ENCODE measurements around the gene LRIT2. TPM values are rescaled to one million over a fixed set of nuclear protein-coding genes. Genes with fewer than 3 reads are reported as not detected.

The LRIT2 gene
- total RNA-seq, 1 donor from 2014 or later, result not detected

GRCh38 chr10:84237199-84238051 lies 12.1 kb upstream of the LRIT2 start:
- no peaks in the 10 kb centered on the region for H3K36me3 Mint-ChIP-seq
- no peaks in the 10 kb centered on the region for H3K4me1 Mint-ChIP-seq (ENCODE audit: unreplicated experiment)
- no peaks in the 10 kb centered on the region for H3K9me3 Mint-ChIP-seq
- no peak for DNase-seq (ENCODE audit: extremely low spot score, unreplicated experiment)
- H3K27me3 Mint-ChIP-seq, result peaks cover 43% of the 10 kb centered on the region
- H3K27ac Mint-ChIP-seq, result no peak overlapping the region
- H3K4me3 Mint-ChIP-seq, result no peak overlapping the region
- TF ChIP-seq CTCF (conservative IDR thresholded peaks at IDR 0.05), result peak; percentile 54

GRCh38 chr10:84236807-84237198 lies 11.5 kb upstream of the LRIT2 start:
- TF ChIP-seq CTCF (conservative IDR thresholded peaks at IDR 0.05), result no peak
- no peaks in the 10 kb centered on the region for H3K9me3 Mint-ChIP-seq
- DNase-seq (ENCODE audit: extremely low spot score, unreplicated experiment), result no peak
- H3K27me3 Mint-ChIP-seq, result peaks cover 43% of the 10 kb centered on the region
- H3K36me3 Mint-ChIP-seq, result no peaks in the 10 kb centered on the region
- no peak overlapping the region for H3K27ac Mint-ChIP-seq
- H3K4me3 Mint-ChIP-seq, result no peak overlapping the region
- H3K4me1 Mint-ChIP-seq (ENCODE audit: unreplicated experiment), result no peaks in the 10 kb centered on the region

- Mint-ChIP-seq H3K27ac (no peak overlapping the region), H3K4me1 (ENCODE audit: unreplicated experiment) (no peaks in the 10 kb centered on the region), H3K4me3 (no peak overlapping the region), H3K27me3 (peaks cover 49% of the 10 kb centered on the region), H3K9me3 (no peaks in the 10 kb centered on the region), H3K36me3 (no peaks in the 10 kb centered on the region)
- no peak for TF ChIP-seq CTCF (conservative IDR thresholded peaks at IDR 0.05)
- DNase-seq (ENCODE audit: extremely low spot score, unreplicated experiment), result no peak
Observed at GRCh38 chr10:84235096-84235495, 9.8 kb upstream of the LRIT2 start.

GRCh38 chr10:84234479-84234878 lies 9.1 kb upstream of the LRIT2 start:
- peaks cover 45% of the 10 kb centered on the region for H3K27me3 Mint-ChIP-seq
- H3K4me1 Mint-ChIP-seq (ENCODE audit: unreplicated experiment), result no peaks in the 10 kb centered on the region
- no peaks in the 10 kb centered on the region for H3K9me3 Mint-ChIP-seq
- no peak for DNase-seq (ENCODE audit: extremely low spot score, unreplicated experiment)
- no peaks in the 10 kb centered on the region for H3K36me3 Mint-ChIP-seq
- TF ChIP-seq CTCF (conservative IDR thresholded peaks at IDR 0.05), result no peak
- no peak overlapping the region for H3K27ac Mint-ChIP-seq
- no peak overlapping the region for H3K4me3 Mint-ChIP-seq

- TF ChIP-seq CTCF (conservative IDR thresholded peaks at IDR 0.05), result no peak
- Mint-ChIP-seq H3K4me3 (no peak overlapping the region), H3K4me1 (ENCODE audit: unreplicated experiment) (no peaks in the 10 kb centered on the region), H3K27me3 (peaks cover 45% of the 10 kb centered on the region), H3K36me3 (no peaks in the 10 kb centered on the region), H3K27ac (no peak overlapping the region), H3K9me3 (no peaks in the 10 kb centered on the region)
- no peak for DNase-seq (ENCODE audit: extremely low spot score, unreplicated experiment)
Observed at GRCh38 chr10:84233940-84234339, 8.6 kb upstream of the LRIT2 start.
